Retinal pigment epithelial cell (primary cell): ENCODE results near the gene TCF12.
A peak's percentile ranks its signal among the peaks of the same experiment; 100 is the strongest.

Experiments used
- DNase-seq: peaks from one replicate; pipeline ENCODE4 v3.0.0-alpha.2; 2010; ENCODE audit warnings: low read depth
- H3K4me3 ChIP-seq: 2 replicates; pipeline ENCODE4 v1.5.1; 2011; ENCODE audit warnings: mild to moderate bottlenecking, low read length, control low read depth, moderate library complexity
- TF ChIP-seq, protein P1 (sequence below): conservative IDR thresholded peaks from 2 replicates; pipeline ENCODE4 v1.5.1; 2011; ENCODE audit warnings: low read depth, low read length, control low read depth, inconsistent platforms

Gene TCF12

DNA sequence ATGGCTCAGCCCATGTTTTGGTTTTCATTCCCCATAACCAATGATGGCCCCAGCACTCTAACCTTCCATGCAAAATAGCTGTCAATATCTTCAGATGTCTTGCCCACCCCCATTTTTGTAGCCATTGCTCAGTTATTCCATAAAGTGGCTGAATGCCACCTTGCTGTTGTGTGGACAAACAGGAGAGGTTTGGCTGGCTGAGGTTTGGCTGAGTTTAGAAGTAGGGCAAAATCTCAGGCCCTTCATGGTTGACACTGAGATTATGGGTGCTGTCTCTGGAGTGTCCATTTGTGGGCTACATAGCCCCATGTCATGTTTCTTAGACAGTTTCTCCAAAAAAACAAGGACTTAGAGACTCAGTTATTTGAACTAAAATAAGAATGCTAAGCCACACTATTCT is 96.9 kb downstream of the TCF12 start:
- DNase-seq = no peak
- H3K4me3 ChIP-seq = no peak overlapping the region
- TF ChIP-seq, protein P1, sequence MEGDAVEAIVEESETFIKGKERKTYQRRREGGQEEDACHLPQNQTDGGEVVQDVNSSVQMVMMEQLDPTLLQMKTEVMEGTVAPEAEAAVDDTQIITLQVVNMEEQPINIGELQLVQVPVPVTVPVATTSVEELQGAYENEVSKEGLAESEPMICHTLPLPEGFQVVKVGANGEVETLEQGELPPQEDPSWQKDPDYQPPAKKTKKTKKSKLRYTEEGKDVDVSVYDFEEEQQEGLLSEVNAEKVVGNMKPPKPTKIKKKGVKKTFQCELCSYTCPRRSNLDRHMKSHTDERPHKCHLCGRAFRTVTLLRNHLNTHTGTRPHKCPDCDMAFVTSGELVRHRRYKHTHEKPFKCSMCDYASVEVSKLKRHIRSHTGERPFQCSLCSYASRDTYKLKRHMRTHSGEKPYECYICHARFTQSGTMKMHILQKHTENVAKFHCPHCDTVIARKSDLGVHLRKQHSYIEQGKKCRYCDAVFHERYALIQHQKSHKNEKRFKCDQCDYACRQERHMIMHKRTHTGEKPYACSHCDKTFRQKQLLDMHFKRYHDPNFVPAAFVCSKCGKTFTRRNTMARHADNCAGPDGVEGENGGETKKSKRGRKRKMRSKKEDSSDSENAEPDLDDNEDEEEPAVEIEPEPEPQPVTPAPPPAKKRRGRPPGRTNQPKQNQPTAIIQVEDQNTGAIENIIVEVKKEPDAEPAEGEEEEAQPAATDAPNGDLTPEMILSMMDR = no peak

DNA sequence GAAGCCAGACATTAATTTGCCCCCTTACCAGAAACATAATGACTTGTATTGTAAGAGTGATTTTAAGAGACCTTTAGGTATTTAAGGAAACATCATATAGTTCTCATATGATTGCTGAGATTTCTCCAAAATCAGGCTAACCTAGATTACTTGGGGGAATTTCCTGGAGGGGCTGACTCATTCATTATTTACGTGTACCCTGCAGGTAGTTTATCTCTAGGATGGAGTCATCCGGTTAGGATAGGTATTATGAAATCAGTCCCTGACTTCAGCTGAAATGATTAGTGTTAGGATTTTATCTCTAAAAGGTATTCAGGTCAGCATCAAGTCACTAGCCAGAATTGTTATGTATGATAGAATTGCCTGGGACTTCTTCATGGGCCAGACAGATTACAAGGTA is 97.5 kb downstream of the TCF12 start:
- TF ChIP-seq, protein P1 = no peak
- H3K4me3 ChIP-seq = no peak overlapping the region
- no peak for DNase-seq

DNA sequence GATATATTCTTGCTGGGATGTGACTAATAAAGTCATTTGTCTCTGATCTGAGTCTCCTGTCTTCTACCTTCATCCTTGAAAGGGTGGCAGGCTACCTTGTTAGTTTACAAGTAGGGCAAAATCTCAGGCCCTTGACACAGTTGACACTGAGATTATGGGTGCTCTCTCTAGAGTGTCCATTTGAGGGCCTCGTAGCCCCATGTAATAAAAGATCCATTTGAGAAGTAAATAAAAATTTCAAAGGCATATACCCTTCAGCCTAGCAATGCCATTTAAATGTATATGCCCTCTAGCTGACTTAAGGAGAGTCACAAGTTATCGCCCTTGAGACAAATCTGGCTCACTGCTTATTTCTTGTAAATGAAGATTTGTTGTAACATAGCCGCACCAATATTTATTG is 98.6 kb downstream of the TCF12 start:
- TF ChIP-seq, protein P1 = peak; percentile 35
- H3K4me3 ChIP-seq = no peak overlapping the region
- no peak for DNase-seq

DNA sequence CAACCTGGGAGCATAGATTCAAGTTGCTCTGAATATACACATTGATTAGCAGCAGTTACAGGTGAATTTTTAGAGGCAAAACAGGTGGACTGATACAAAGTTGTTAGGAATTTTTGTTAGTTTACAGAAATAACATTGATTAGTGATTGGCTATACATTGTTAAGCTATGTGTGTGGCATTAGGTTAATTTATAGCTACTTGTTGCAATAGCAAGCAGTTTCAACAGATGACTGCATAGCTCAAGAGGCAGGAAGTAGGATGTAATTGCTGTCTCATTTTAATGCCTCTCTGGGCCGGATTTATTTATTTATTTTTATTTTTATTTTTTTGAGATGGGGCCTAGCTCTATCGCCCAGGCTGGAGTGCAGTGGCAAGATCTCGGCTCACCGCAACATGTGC is 99.7 kb downstream of the TCF12 start:
- no peak overlapping the region for H3K4me3 ChIP-seq
- no peak for DNase-seq
- TF ChIP-seq, protein P1 = no peak

DNA sequence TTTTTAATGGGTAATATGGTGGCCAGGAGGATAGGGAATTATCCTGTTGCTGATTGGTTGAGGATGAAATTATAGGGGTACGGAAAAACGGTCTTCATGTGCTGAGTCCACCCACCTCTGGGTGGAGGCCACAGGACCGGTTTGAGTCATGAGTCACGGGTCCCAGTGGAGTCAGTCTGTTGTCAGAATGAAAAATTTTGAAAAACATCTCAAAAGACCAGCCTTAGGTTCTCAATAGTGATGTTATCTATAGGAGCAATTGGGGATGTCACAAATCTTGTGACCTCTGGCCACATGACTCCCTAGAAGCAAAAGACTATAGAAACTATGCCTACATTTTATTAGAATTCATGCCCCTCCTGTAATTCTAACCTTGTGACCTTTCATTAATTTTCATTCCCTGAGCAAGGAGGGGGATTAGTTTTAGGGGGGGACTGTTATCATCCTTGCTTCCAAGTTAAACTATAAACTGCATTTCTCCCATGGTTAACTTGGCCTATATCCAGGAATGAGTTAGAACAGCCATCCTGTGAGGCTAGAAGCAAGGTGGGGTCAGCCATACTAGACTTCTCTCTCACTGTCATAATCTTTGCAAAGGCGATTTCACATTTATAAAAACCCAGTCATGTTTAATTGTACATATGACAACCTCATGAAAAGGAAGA is 101.2 kb downstream of the TCF12 start:
- TF ChIP-seq, protein P1 = no peak
- no peak for DNase-seq
- no peak overlapping the region for H3K4me3 ChIP-seq

DNA sequence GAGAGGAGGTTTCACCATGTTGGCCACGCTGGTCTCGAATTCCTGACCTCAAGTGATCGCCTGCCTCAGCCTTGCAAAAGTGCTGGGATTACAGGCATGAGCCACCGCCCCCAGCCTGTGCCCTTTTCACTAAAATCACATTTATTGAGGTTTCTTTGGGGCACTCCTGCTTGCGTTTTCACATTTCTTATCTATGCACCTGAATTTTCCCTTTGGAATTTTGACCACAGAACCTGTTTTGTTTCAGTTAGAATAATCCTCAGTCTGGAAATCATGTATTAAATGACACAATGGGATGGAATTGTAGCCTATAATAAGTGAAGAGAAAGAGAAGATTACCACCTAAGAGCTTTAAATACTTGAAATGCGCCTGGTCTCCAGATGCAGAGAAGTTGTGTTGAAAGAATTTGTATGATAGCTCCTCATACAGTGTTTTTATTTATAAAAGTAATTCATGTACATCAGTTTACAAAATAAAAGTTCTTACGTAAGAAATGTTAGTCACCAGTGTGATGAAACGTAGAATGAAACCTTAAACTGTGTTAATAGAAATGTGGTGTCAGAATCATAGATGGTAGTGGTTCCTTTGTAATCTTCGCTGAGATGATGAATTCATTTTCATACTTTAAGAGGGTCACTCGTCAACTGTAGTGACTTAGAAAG is 107.0 kb downstream of the TCF12 start:
- H3K4me3 ChIP-seq = no peak overlapping the region
- DNase-seq = no peak
- TF ChIP-seq, protein P1 = no peak

DNA sequence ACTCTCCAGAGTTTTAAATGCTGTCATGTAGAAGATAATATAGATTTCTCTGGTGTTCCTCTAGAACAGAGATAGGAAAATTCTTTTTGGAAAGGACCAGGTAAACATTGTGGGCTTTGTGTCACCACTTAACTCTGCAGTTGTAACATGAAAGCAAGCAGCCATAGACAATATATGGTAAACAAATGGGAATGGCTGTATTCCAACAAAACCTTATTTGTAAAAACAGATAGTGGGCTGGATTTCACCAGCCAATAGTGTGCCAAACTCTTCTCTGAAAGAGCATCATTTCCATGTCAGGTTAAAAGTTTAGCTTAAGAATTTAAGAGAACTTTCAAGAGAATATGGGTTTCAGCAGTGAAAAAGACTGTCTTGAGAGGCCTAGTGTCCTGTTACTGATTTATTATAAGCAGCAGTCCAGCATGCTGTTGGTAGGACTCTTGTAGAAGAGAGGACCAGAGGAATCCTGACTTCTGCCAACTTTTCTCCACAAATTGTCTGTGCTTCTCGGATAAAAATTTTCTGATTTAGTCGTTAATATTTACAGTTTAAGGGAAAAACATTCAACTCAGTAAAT is 107.7 kb downstream of the TCF12 start:
- TF ChIP-seq, protein P1 = no peak
- H3K4me3 ChIP-seq = no peak overlapping the region
- no peak for DNase-seq
